IPS-NIHi7 (cell line): ENCODE measurements around the gene ASMT.
"Not testable (repeated sequence)": the region's sequence is repeated elsewhere in the genome, so short reads cannot be mapped to it uniquely, and the experiment has no call there.

Experiments
- DNase-seq: peaks from one replicate; pipeline ENCODE4 v3.0.0; 2012; ENCODE audit warnings: mixed read lengths; ENCODE audit errors: extremely low spot score

ASMT gene

GRCh38 chrX:1652011-1652811 is 37.4 kb downstream of the ASMT start:
- DNase-seq: peak; percentile 49

- DNase-seq: no peak
These were observed 41.5 kb downstream of the ASMT start for GRCh38 chrX:1656379-1656778.

- peak; percentile 7 for DNase-seq
These were observed 42.7 kb downstream of the ASMT start for GRCh38 chrX:1657367-1658070.

GRCh38 chrX:1658071-1658491 is 43.2 kb downstream of the ASMT start:
- peak; percentile 4 for DNase-seq

GRCh38 chrX:1659664-1660461 is 45.0 kb downstream of the ASMT start:
- no peak for DNase-seq

- peak; percentile 75 for DNase-seq
These were observed 46.4 kb downstream of the ASMT start for GRCh38 chrX:1661048-1661921.

GRCh38 chrX:1661922-1662221 is 47.0 kb downstream of the ASMT start:
- no peak for DNase-seq

GRCh38 chrX:1667566-1667965 is 52.7 kb downstream of the ASMT start:
- no peak for DNase-seq

GRCh38 chrX:1673337-1673736 is 58.5 kb downstream of the ASMT start:
- peak; percentile 60 for DNase-seq

- DNase-seq: no peak
These were observed 62.0 kb downstream of the ASMT start for GRCh38 chrX:1676866-1677265.

- DNase-seq: no peak
These were observed 64.4 kb downstream of the ASMT start for GRCh38 chrX:1679238-1679637.

- DNase-seq: no peak
These were observed 66.6 kb downstream of the ASMT start for GRCh38 chrX:1681439-1681838.

GRCh38 chrX:1681856-1682255 is 67.0 kb downstream of the ASMT start:
- DNase-seq: not testable (repeated sequence)

- DNase-seq: not testable (repeated sequence)
These were observed 67.6 kb downstream of the ASMT start for GRCh38 chrX:1682501-1682900.

- not testable (repeated sequence) for DNase-seq
These were observed 70.0 kb downstream of the ASMT start for GRCh38 chrX:1684883-1685282.

GRCh38 chrX:1685444-1685880 is 70.6 kb downstream of the ASMT start:
- DNase-seq: not testable (repeated sequence)

GRCh38 chrX:1686642-1687041 is 71.8 kb downstream of the ASMT start:
- DNase-seq: no peak
